Lower leg skin (tissue), 3 donors: ENCODE data around the gene OR6B3.

Source experiments
- POLR2A ChIP-seq, 2 donors: fragments of 450-650 bp; IDR thresholded peaks; one replicate each; pipeline ENCODE4 v1.6.1; 2016 to 2017; ENCODE audit warnings: antibody characterized with exemption in 2 of 2, mild to moderate bottlenecking in 1 of 2, moderate library complexity in 1 of 2
- TF ChIP-seq, protein P1 (sequence below), 3 donors: fragments of 450-650 bp; IDR thresholded peaks; one replicate each; pipeline ENCODE4 v1.5.1; 2016; ENCODE audit warnings: antibody characterized with exemption in 3 of 3, mild to moderate bottlenecking in 3 of 3, moderate library complexity in 2 of 3

DNA sequence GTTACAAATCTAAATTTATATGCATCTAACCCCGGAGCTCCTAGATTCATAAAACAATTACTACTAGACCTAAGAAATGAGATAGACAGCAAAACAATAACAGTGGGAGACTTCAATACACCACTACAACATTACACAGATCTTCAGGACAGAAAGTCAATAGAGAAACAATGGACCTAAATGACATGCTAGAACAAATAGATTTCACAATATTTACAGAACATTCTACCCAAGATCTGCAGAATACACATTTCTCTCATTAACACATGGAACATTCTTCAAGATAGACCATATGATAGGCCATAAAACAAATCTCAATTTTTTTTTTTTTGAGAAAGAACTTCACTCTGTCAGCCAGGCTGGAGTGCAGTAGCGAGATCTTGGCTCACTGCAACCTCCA is 45.0 kb upstream of the OR6B3 start:
- TF ChIP-seq, protein P1, sequence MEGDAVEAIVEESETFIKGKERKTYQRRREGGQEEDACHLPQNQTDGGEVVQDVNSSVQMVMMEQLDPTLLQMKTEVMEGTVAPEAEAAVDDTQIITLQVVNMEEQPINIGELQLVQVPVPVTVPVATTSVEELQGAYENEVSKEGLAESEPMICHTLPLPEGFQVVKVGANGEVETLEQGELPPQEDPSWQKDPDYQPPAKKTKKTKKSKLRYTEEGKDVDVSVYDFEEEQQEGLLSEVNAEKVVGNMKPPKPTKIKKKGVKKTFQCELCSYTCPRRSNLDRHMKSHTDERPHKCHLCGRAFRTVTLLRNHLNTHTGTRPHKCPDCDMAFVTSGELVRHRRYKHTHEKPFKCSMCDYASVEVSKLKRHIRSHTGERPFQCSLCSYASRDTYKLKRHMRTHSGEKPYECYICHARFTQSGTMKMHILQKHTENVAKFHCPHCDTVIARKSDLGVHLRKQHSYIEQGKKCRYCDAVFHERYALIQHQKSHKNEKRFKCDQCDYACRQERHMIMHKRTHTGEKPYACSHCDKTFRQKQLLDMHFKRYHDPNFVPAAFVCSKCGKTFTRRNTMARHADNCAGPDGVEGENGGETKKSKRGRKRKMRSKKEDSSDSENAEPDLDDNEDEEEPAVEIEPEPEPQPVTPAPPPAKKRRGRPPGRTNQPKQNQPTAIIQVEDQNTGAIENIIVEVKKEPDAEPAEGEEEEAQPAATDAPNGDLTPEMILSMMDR (IDR thresholded peaks at IDR 0.05), result no peak
- TF ChIP-seq POLR2A (IDR thresholded peaks at IDR 0.05), result no peak
